Transverse colon (tissue), 4 donors: ENCODE data around the gene LRRC2. TPM values are rescaled to one million over a fixed set of nuclear protein-coding genes. Genes with fewer than 3 reads are reported as not detected.

Source experiments
- DNase-seq: peaks from one replicate; pipeline ENCODE4 v3.0.0-alpha.2; 2019
- H3K27ac ChIP-seq, 4 donors: fragments of 200-600 bp; sonication (generic); 2 replicates each; pipeline ENCODE4 v1.5.1; 2016 to 2018; ENCODE audit warnings: inconsistent platforms in 4 of 4
- H3K27me3 ChIP-seq: fragments of 200-600 bp; sonication (generic); 2 replicates; pipeline ENCODE4 v1.5.1; 2017; ENCODE audit warnings: inconsistent platforms
- H3K36me3 ChIP-seq, 4 donors: fragments of 200-600 bp; sonication (generic); 2 replicates each; pipeline ENCODE4 v1.5.1; 2017 to 2019; ENCODE audit warnings: inconsistent platforms in 4 of 4
- H3K4me1 ChIP-seq, 4 donors: fragments of 200-600 bp; sonication (generic); 2 replicates each; pipeline ENCODE4 v1.5.1; 2017 to 2020; ENCODE audit warnings: inconsistent platforms in 4 of 4
- H3K4me3 ChIP-seq, 4 donors: fragments of 200-600 bp; sonication (generic); 1 replicate in 1 of 4; 2 replicates in 3 of 4; pipeline versions ENCODE4 v1.5.1 to v1.6.1; 2017 to 2019; ENCODE audit warnings: inconsistent platforms in 4 of 4
- H3K9me3 ChIP-seq, 2 donors: fragments of 200-600 bp; sonication (generic); 2 replicates each; pipeline ENCODE4 v1.5.1; 2017 to 2019; ENCODE audit warnings: inconsistent platforms in 2 of 2
- CTCF ChIP-seq, 5 experiments: fragments of 200-600 bp in 3 of 5; fragments of 450-650 bp in 2 of 5; sonication (generic) in 3 of 5; IDR thresholded peaks; 1 replicate in 2 of 5; 2 replicates in 3 of 5; pipeline ENCODE4 v1.5.1; 2016 to 2017; ENCODE audit warnings: antibody characterized with exemption in 5 of 5, inconsistent platforms in 3 of 5, mild to moderate bottlenecking in 2 of 5, moderate library complexity in 1 of 5
- EP300 ChIP-seq: sonication (generic); formaldehyde crosslinking; IDR thresholded peaks from one replicate; pipeline ENCODE4 v1.6.1; 2017; ENCODE audit warnings: antibody characterized with exemption, low read depth
- POLR2A ChIP-seq: fragments of 450-650 bp; IDR thresholded peaks from one replicate; pipeline ENCODE4 v1.6.1; 2016; ENCODE audit warnings: antibody characterized with exemption, mild to moderate bottlenecking, moderate library complexity
- POLR2AphosphoS5 ChIP-seq, 3 donors: sonication (generic); formaldehyde crosslinking; IDR thresholded peaks; one replicate each; pipeline ENCODE4 v1.6.1; 2016; ENCODE audit warnings: antibody characterized with exemption in 3 of 3
- WGBS, 2 donors: methylation state at CpG; one replicate each; pipeline ENCODE4 v1.1.5; 2018; ENCODE audit warnings: low coverage in 1 of 2; 5-methylcytosine and 5-hydroxymethylcytosine counted together
- in situ Hi-C, 4 donors: fragments of 200-750 bp; cut with MboI; loops; one replicate each; pipeline versions ENCODE4 v1.15.0 to v1.15.1; 2017; ENCODE audit warnings: low sequenced_read_pairs in 3 of 4, low pct_ligation_motif_present in 1 of 4, low pct_unique_long_range_greater_than_20kb in 1 of 4
- intact Hi-C: fragments of 100-400 bp; cut with DNase I; formaldehyde crosslinking; loops from one replicate; pipeline ENCODE4 v1.15.1; 2023; ENCODE audit warnings: low total_unique reads
- total RNA-seq, 4 donors: library from RNA; depleted of rRNA; stranded (reverse); fragments of >200 nt; gene quantifications; one replicate each; pipeline ENCODE4 v1.1.0, GENCODE V29; 2016

Gene LRRC2
- total RNA-seq, 4 donors from 2014 or later, result 1.00 to 2.0 (median 1.6) TPM; not detected in 1

GRCh38 chr3:46612324-46612723, 46.2 kb upstream of the LRRC2 start, which contains the start of gene FAM240A:
Gene FAM240A (plus strand): TSS chr3:46612525. CDS start chr3:46612684, 159 bp downstream.
- Histone ChIP-seq H3K27ac (no peak within 1 kb of the TSS), H3K36me3 (no peaks in the 10 kb centered on the region), H3K27me3 (no peaks in the 10 kb centered on the region), H3K4me3 (no peak within 1 kb of the TSS), H3K4me1 (no peaks in the 10 kb centered on the region), H3K9me3 (no peaks in the 10 kb centered on the region)
- WGBS, 2 donors, result 43 to 71% methylated on average over 5 to 9 of the region's 9 CpGs
- intact Hi-C loops, result no loop called here
- in situ Hi-C loops, result no loop called here
- no peak for DNase-seq
- TF ChIP-seq CTCF (IDR thresholded peaks at IDR 0.05) (no peak), POLR2A (no peak), EP300 (no peak), POLR2AphosphoS5 (IDR thresholded peaks at IDR 0.05) (no peak)

GRCh38 chr3:46609944-46610722, 44.0 kb upstream of the LRRC2 start:
- H3K4me1 ChIP-seq, result no peaks in the 10 kb centered on the region
- no peak for DNase-seq
- H3K36me3 ChIP-seq, result no peaks in the 10 kb centered on the region
- no peaks in the 10 kb centered on the region for H3K27me3 ChIP-seq
- in situ Hi-C loops (no loop called here), intact Hi-C loops (loop anchor here (1.0 kb wide), 1 partner anchor 47 kb away; no protein-coding TSS in a partner anchor)
- no peaks in the 10 kb centered on the region for H3K9me3 ChIP-seq
- no peak overlapping the region for H3K27ac ChIP-seq
- 89 to 96% methylated on average over 4 to 12 of the region's 12 CpGs for WGBS, 2 donors
- TF ChIP-seq EP300 (no peak), POLR2A (no peak), POLR2AphosphoS5 (IDR thresholded peaks at IDR 0.05) (no peak), CTCF (IDR thresholded peaks at IDR 0.05) (no peak)
- H3K4me3 ChIP-seq, result no peak overlapping the region

- Histone ChIP-seq H3K36me3 (no peaks in the 10 kb centered on the region), H3K27ac (no peak overlapping the region), H3K9me3 (no peaks in the 10 kb centered on the region), H3K27me3 (no peaks in the 10 kb centered on the region), H3K4me1 (no peaks in the 10 kb centered on the region), H3K4me3 (no peak overlapping the region)
- 86% methylated on average over 5 of the region's 5 CpGs; no CpG with 5 or more reads in 1 of the 2 donors for WGBS, 2 donors
- no peak for TF ChIP-seq POLR2A
- no peak for TF ChIP-seq EP300
- TF ChIP-seq CTCF (IDR thresholded peaks at IDR 0.05), result no peak
- TF ChIP-seq POLR2AphosphoS5 (IDR thresholded peaks at IDR 0.05), result no peak
- intact Hi-C loops (no loop called here), in situ Hi-C loops (no loop called here)
- no peak for DNase-seq
These were observed 43.2 kb upstream of the LRRC2 start for GRCh38 chr3:46609212-46609721.

- Histone ChIP-seq H3K4me1 (no peaks in the 10 kb centered on the region), H3K4me3 (no peak overlapping the region), H3K9me3 (no peaks in the 10 kb centered on the region), H3K27ac (no peak overlapping the region), H3K36me3 (no peaks in the 10 kb centered on the region), H3K27me3 (no peaks in the 10 kb centered on the region)
- DNase-seq, result no peak
- intact Hi-C loops (no loop called here), in situ Hi-C loops (no loop called here)
- TF ChIP-seq CTCF (IDR thresholded peaks at IDR 0.05), result no peak
- TF ChIP-seq POLR2AphosphoS5 (IDR thresholded peaks at IDR 0.05), result no peak
- no peak for TF ChIP-seq POLR2A
- no peak for TF ChIP-seq EP300
- 50 to 78% methylated on average over 2 to 6 of the region's 6 CpGs for WGBS, 2 donors
These were observed 41.5 kb upstream of the LRRC2 start for GRCh38 chr3:46607603-46608028.
